Measurements from ENCODE around the gene CNPY1. TPM values are rescaled to one million over a fixed set of nuclear protein-coding genes. Genes with fewer than 3 reads are reported as not detected.

CNPY1 gene
- total RNA-seq, 2 donors from 2014 or later = not detected

DNA sequence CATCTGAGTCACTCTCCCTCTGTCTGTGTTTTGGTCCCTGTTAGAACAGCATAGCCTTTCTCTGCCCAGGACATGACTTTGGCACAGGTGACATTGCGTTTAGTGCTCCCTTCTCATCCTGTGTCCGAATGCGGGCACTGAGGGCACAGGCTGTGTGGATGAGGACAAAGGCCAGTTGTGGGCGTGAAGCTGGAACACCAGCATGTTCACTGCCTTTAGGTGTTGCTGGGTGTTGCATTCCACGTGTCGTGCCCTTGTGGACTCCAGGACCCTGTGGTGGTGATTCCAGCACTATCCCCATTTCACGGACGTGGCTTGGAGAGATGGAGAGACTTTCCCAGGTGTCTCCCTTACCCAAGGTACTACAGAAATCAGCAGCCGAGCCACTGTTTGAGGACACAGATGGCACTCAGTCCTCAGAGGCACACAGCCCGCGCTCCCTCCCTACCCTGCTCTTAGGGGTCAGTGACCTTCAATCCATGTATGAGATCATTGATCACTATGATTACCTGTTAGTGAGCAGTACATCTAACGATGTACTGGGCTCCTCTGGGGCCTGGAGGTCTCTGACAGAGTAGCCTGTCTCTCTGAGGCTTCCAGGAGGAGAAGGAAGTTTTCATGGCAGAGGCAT lies 917 bp upstream of the CNPY1 start:
- DNase-seq (ENCODE audit: low spot score) = no peak
- intact Hi-C loops (cut with DNase I) = no loop called here
- 90% methylated on average over 12 of the region's 12 CpGs for WGBS
- no peaks in the 10 kb centered on the region for H3K9me3 ChIP-seq
- no peaks in the 10 kb centered on the region for H3K4me1 ChIP-seq (replicated peaks)
- no peak overlapping the region for H3K27ac ChIP-seq
- H3K36me3 ChIP-seq = no peaks in the 10 kb centered on the region
- TF ChIP-seq, protein P1, sequence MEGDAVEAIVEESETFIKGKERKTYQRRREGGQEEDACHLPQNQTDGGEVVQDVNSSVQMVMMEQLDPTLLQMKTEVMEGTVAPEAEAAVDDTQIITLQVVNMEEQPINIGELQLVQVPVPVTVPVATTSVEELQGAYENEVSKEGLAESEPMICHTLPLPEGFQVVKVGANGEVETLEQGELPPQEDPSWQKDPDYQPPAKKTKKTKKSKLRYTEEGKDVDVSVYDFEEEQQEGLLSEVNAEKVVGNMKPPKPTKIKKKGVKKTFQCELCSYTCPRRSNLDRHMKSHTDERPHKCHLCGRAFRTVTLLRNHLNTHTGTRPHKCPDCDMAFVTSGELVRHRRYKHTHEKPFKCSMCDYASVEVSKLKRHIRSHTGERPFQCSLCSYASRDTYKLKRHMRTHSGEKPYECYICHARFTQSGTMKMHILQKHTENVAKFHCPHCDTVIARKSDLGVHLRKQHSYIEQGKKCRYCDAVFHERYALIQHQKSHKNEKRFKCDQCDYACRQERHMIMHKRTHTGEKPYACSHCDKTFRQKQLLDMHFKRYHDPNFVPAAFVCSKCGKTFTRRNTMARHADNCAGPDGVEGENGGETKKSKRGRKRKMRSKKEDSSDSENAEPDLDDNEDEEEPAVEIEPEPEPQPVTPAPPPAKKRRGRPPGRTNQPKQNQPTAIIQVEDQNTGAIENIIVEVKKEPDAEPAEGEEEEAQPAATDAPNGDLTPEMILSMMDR (IDR thresholded peaks at IDR 0.05) = no peak
- TF ChIP-seq POLR2AphosphoS5 (IDR thresholded peaks at IDR 0.05) (no peak), POLR2A (IDR thresholded peaks at IDR 0.05) (no peak)
- H3K27me3 ChIP-seq (replicated peaks; ENCODE audit: insufficient read depth) = no peaks in the 10 kb centered on the region
- H3K4me3 ChIP-seq = no peak overlapping the region

GRCh38 chr7:155545348-155545747 lies 1.0 kb downstream of the CNPY1 start:
- intact Hi-C loops (cut with DNase I) = no loop called here
- peaks cover 9% of the 10 kb centered on the region for H3K27me3 ChIP-seq (replicated peaks; ENCODE audit: insufficient read depth)
- 81% methylated on average over 9 of the region's 9 CpGs for WGBS

DNA sequence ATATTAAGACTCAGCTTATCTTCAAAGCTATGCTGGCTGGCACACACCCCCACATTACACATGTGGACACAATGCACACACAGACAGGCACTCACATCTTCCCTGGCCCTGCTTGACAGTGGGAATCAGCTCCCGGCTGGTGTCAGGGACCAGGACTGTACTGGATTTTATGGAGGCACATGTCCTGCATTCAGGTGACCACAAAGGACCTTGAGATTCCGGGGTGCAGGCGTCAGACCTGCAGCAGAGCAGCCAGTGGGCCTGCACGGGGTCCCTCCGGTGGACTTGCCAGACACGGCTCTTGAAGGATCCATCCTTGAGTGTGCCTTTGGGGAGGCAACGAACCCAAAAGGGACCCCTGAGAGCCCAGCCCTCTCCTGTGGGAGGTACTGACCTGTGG lies 1.9 kb downstream of the CNPY1 start:
- intact Hi-C loops (cut with DNase I) = loop anchor here (5.0 kb wide), 1 partner anchor 642 kb away; no protein-coding TSS in a partner anchor
- no peaks in the 10 kb centered on the region for H3K4me1 ChIP-seq (replicated peaks)
- H3K4me3 ChIP-seq = no peak overlapping the region

More at GRCh38 chr7:155545348-155545747, 1.0 kb downstream of the CNPY1 start:
- TF ChIP-seq POLR2A (IDR thresholded peaks at IDR 0.05) (no peak), POLR2AphosphoS5 (IDR thresholded peaks at IDR 0.05) (no peak)
- TF ChIP-seq, protein P1 (IDR thresholded peaks at IDR 0.05) = no peak
- no peak for DNase-seq (ENCODE audit: low spot score)
- H3K9me3 ChIP-seq = no peaks in the 10 kb centered on the region
- H3K36me3 ChIP-seq = no peaks in the 10 kb centered on the region
- H3K4me3 ChIP-seq = no peak overlapping the region
- H3K27ac ChIP-seq = no peak overlapping the region
- H3K4me1 ChIP-seq (replicated peaks) = no peaks in the 10 kb centered on the region

DNA sequence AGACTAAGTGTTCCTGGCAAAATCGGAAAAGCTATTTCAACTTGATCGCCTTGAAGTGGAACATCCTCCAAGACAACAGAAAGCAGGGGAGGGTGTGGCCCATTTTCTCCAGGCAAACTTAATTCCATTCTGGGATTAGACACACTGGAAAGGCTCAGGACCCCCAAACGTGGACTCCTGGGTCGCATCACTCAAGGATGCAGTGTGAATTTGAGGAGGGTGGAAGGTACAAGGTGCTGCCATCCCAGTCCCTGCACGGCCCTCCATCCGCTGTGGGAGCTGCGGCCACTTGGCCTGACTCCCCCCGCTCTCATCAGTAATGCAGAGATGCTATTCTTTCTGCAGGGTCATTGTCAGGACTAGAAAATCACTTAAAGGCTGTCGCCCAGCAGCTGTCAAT lies 2.4 kb downstream of the CNPY1 start:
- DNase-seq (ENCODE audit: low spot score) = no peak
- H3K4me3 ChIP-seq = no peak overlapping the region
- TF ChIP-seq POLR2A (IDR thresholded peaks at IDR 0.05) (no peak), POLR2AphosphoS5 (IDR thresholded peaks at IDR 0.05) (no peak)
- TF ChIP-seq, protein P1 (IDR thresholded peaks at IDR 0.05) = no peak
- H3K36me3 ChIP-seq = no peaks in the 10 kb centered on the region
- peaks cover 9% of the 10 kb centered on the region for H3K27me3 ChIP-seq (replicated peaks; ENCODE audit: insufficient read depth)
- 93% methylated on average over 9 of the region's 9 CpGs for WGBS
- intact Hi-C loops (cut with DNase I) = loop anchor here (5.0 kb wide), 1 partner anchor 642 kb away; no protein-coding TSS in a partner anchor
- H3K9me3 ChIP-seq = no peaks in the 10 kb centered on the region
- H3K4me1 ChIP-seq (replicated peaks) = no peaks in the 10 kb centered on the region
- no peak overlapping the region for H3K27ac ChIP-seq

More for the DNA sequence above, 1.9 kb downstream of the CNPY1 start:
- H3K9me3 ChIP-seq = no peaks in the 10 kb centered on the region
- TF ChIP-seq, protein P1 (IDR thresholded peaks at IDR 0.05) = no peak
- no peak for TF ChIP-seq POLR2AphosphoS5 (IDR thresholded peaks at IDR 0.05)
- TF ChIP-seq POLR2A (IDR thresholded peaks at IDR 0.05) = no peak
- peaks cover 9% of the 10 kb centered on the region for H3K27me3 ChIP-seq (replicated peaks; ENCODE audit: insufficient read depth)
- no peak overlapping the region for H3K27ac ChIP-seq
- DNase-seq (ENCODE audit: low spot score) = no peak
- H3K36me3 ChIP-seq = no peaks in the 10 kb centered on the region
- 89% methylated on average over 7 of the region's 7 CpGs for WGBS
